Fibroblast of villous mesenchyme (primary cell): ENCODE data around the gene TLX1. TPM values are rescaled to one million over a fixed set of nuclear protein-coding genes. Genes with fewer than 3 reads are reported as not detected.

Experiments used
- DNase-seq: peaks from one replicate; pipeline ENCODE4 v3.0.0-alpha.2; 2010; ENCODE audit warnings: low read depth
- H3K4me3 ChIP-seq: 2 replicates; pipeline ENCODE4 v1.5.1; 2011; ENCODE audit warnings: low read depth, mild to moderate bottlenecking, low read length
- total RNA-seq: library from RNA; depleted of rRNA; stranded (reverse); fragments of >200 nt; gene quantifications from 2 replicates; pipeline ENCODE4 v1.2.3, GENCODE V29; 2012
- TF ChIP-seq, protein P1 (sequence below): IDR thresholded peaks from 2 replicates; pipeline ENCODE4 v1.5.1; 2012; ENCODE audit warnings: low read depth, mild to moderate bottlenecking, low read length; ENCODE audit not compliant: insufficient read depth

TLX1 gene
- total RNA-seq, 1 donor: not detected

DNA sequence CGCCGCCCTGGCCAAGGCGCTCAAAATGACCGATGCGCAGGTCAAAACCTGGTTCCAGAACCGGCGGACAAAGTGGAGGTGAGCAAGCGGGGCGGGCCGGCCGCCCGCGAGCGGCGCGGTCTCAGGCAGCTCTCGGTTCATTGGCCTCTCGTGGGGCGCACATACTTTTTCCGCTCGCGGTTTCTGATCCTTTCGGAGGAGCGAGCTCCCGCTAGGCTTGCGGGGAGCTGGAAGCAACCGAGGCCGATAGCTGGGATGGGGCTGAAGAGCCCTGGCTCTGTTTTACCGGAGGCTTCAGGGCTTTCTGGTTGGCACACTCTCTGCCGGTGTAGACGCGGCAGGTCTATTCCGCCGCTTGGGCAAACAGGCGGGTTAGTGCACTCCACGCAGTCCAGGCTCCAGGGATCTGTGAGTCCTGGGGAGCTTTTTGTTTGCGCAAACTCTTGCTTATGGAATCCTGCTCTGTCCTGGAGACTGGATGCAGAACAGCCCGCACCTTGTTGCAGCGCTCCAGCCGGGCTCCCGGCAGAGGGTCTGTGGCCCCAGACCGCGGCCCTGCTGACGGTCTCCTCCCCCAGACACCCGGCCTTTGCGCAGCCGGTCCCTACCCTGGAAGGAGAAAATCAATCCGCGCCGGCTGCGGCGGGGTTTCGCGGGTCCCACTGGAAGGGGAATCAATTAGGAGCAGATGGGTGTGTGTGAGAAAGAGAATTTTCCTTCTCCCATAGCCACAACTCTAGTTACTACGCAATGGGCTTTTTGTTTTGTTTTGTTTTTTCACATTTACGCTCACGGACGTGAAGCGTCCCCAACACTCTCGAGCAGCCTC lies 3.4 kb downstream of the TLX1 start:
- TF ChIP-seq, protein P1, sequence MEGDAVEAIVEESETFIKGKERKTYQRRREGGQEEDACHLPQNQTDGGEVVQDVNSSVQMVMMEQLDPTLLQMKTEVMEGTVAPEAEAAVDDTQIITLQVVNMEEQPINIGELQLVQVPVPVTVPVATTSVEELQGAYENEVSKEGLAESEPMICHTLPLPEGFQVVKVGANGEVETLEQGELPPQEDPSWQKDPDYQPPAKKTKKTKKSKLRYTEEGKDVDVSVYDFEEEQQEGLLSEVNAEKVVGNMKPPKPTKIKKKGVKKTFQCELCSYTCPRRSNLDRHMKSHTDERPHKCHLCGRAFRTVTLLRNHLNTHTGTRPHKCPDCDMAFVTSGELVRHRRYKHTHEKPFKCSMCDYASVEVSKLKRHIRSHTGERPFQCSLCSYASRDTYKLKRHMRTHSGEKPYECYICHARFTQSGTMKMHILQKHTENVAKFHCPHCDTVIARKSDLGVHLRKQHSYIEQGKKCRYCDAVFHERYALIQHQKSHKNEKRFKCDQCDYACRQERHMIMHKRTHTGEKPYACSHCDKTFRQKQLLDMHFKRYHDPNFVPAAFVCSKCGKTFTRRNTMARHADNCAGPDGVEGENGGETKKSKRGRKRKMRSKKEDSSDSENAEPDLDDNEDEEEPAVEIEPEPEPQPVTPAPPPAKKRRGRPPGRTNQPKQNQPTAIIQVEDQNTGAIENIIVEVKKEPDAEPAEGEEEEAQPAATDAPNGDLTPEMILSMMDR: no peak
- no peak for DNase-seq
- no peak overlapping the region for H3K4me3 ChIP-seq

DNA sequence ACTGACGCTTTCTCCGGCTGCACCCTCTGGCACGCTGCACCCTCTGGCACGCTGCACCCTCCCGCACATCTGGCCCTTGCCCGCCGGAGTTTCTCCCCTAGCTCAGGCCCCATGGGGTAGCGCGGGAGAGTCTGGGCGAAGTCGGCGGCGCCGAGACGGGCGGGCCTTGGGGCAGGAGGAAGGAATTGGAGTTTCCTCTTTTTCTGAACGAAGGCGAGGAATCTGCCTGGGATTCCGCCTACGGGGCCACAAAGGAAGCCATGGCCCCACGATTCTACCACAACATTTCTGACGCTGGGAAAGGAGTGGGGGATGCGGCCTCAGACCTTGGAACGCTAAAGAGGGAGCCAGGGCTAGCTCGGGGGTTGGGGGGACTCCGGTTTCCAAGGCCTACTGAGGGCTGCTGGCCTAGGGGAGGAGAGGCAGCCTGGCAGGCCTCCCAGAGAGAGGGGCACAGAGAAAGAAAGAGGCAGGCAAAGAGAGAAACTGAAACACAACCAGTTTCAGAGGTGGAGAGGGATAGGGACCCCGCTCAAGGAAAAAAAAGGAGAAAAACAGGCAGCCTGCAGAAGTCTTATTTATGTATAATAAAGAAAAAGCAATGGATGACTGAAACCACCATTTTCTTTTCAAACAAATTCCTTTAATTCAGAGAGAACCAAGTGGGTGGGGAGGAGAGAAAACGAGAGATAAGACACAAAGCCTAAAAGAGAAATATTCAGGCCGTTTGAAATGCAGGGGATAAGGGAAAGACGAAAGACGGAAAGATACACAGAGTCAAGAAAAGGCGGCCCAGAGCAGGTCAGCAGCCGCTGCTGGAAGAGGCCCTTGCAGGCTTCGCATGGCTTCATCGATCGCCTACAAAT lies 4.3 kb downstream of the TLX1 start:
- TF ChIP-seq, protein P1: no peak
- DNase-seq: no peak
- no peak overlapping the region for H3K4me3 ChIP-seq

DNA sequence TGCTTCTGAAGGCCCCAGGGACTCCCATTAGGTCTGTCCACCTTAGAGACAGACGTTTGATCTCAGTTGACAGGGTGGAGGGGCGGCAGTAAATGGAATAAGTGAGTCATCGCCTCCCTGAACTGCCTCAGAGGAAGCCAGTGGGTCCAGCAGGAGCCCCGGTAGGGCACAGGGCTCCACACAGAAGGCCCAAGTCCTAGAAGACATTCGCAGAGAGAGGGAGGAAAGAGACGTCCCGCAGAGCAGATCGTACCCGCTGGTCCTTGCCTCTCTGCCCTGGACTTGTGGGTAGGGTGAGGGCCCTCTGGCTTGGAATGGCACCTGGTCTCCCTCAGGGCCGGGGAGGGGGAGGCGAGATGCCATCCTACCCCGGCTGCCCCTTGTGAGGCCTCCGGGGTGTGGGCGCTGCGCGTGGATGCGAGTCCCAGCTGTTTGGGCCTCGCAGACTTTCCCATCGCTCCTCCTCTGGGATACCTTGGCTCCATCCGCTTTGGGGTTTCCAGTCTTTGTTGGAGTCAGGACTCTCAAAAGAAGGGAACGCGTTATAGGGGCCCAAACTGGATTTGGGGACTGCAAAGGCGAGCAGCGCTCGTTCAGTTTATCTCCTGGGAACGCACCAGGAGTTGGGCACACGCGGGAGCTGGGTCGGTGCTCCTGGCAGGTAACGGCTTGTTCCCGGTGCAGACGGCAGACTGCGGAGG lies 5.1 kb downstream of the TLX1 start:
- DNase-seq: no peak
- TF ChIP-seq, protein P1: no peak
- H3K4me3 ChIP-seq: no peak overlapping the region

DNA sequence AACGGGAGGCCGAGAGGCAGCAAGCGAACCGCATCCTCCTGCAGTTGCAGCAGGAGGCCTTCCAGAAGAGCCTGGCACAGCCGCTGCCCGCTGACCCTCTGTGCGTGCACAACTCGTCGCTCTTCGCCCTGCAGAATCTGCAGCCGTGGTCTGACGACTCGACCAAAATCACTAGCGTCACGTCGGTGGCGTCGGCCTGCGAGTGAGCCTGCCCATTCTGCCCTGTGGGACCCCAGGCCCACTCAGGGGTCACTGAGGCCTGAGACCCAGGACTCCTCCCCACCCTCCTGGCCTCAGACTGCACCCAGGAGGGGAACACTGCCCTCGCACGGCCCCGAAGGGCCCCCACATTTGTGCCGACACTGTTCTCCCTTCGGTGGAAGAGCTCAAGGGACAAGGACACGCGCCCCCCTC lies 5.6 kb downstream of the TLX1 start:
- H3K4me3 ChIP-seq: no peak overlapping the region
- TF ChIP-seq, protein P1: no peak
- no peak for DNase-seq

DNA sequence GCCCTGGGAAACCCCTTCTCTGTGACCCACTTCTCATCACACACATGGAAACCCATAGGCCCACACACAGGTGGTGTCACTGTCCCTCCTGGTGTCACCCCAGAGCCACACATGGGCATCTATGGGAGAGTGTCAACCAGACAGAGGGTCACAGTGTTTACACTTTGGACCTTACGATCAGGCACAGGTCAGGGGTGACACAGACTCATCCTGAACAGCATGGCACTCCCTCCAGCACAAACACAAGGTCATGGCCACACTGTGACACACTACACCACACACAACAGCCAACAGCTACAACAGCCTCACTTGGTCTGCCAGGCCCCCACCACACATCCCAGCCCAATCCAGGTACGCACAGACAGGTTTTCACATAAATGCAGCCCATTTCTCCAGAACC lies 6.2 kb downstream of the TLX1 start:
- DNase-seq: no peak
- TF ChIP-seq, protein P1: no peak

DNA sequence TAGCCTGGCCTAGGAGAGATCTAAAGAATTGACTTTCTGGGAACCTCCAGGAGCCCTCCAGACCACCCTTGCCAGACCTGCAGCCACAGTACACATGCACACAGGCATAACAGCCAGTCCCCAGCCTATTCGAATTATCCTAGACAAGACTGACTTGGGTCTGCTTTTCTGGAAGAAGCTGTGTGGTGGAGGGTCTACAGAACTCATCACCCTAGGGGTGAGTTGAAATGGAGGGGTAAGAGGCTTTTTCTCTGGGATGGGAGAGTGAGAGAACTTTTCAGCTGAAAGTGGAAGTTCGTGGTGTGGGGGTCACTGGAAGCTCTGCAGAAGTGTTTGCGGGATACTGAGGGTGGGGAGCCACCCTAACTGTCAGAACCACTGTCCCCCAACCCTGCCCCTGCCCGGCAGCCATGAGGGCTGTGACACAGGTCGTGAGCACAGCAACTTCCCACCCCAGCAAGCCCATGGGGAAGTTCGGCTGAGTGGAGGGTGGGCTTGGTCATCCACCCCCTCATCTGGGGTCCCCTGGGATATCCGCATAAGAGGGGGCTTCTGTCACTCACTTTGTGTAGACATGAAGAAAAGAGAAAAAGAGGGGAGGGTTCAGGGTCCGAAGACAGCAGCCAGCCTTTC lies 7.8 kb downstream of the TLX1 start:
- no peak for DNase-seq
- TF ChIP-seq, protein P1: no peak
- H3K4me3 ChIP-seq: no peak overlapping the region

More for the DNA sequence above, 6.2 kb downstream of the TLX1 start:
- H3K4me3 ChIP-seq: no peak overlapping the region
